ENCODE data around the gene METAP1D. TPM values are rescaled to one million over a fixed set of nuclear protein-coding genes. Genes with fewer than 3 reads are reported as not detected.

The METAP1D gene
- total and polyA plus RNA-seq, 2 of the 4 experiments (the other 2 are of a cell fraction): 3.4 to 5.5 TPM

- TF ChIP-seq RFX5 (IDR thresholded peaks at IDR 0.05; ENCODE audit: low read depth, low read length): no peak
Observed at GRCh38 chr2:172098650-172099471, 99.1 kb downstream of the METAP1D start (continued).

- ChIA-PET POLR2A (ENCODE audit: unreplicated experiment) (no interaction called here), CTCF (interaction anchor here (1.4 kb wide), 1 partner anchor 526 kb away, joined by 4 read pairs; no protein-coding TSS in a partner anchor)
- in situ Hi-C loops (cut with MboI; ENCODE audit: low sequenced_read_pairs): no loop called here
- no peak overlapping the region for H3K4ac ChIP-seq (ENCODE audit: low read depth, low read length)
- H4K8ac ChIP-seq (ENCODE audit: low read depth in 2 of 2, low read length in 2 of 2): peak overlapping the region; percentile 73; a peak in 2 of 4 replicates
- dilution Hi-C loops (cut with HindIII; ENCODE audit: low sequenced_read_pairs, unreplicated experiment): no loop called here
- H3K18ac ChIP-seq (ENCODE audit: low read depth, low read length): no peak overlapping the region
- no peak overlapping the region for H2BK120ac ChIP-seq (ENCODE audit: low read depth, low read length)
- no peak overlapping the region for H2BK15ac ChIP-seq (ENCODE audit: low read depth, low read length)
- no peak overlapping the region for H3K23ac ChIP-seq (ENCODE audit: low read depth, low read length)
- H3K79me1 ChIP-seq (ENCODE audit: low read depth in 1 of 2, low read length in 2 of 2): no peaks in the 10 kb centered on the region
- no peak for DNase-seq
- H2BK20ac ChIP-seq (ENCODE audit: low read depth, low read length): no peak overlapping the region
- H4K91ac ChIP-seq (ENCODE audit: insufficient read depth, low read depth, low read length): no peak overlapping the region
- TF ChIP-seq MAFK (IDR thresholded peaks at IDR 0.05; ENCODE audit: low read depth, low read length) (no peak), MXI1 (IDR thresholded peaks at IDR 0.05; ENCODE audit: borderline replicate concordance, low read depth, low read length) (no peak), RCOR1 (IDR thresholded peaks at IDR 0.05; ENCODE audit: insufficient replicate concordance, low read length) (no peak), NFE2L2 (IDR thresholded peaks at IDR 0.05; ENCODE audit: low read depth, low read length) (no peak)
- no peak overlapping the region for H2AFZ ChIP-seq (replicated peaks; ENCODE audit: low read length, poor library complexity)
- H3K27me3 ChIP-seq (ENCODE audit: control insufficient read depth, insufficient read depth, low read length): peaks cover 5% of the 10 kb centered on the region; the same call in 1 of the 2 replicates
- no peak overlapping the region for H3K14ac ChIP-seq (replicated peaks; ENCODE audit: low read depth, low read length)
- intact Hi-C loops (cut with micrococcal nuclease): loop anchor here (5.0 kb wide), 1 partner anchor 368 kb away; no protein-coding TSS in a partner anchor
- H4K5ac ChIP-seq (ENCODE audit: low read depth, low read length): no peak overlapping the region
- H4K20me1 ChIP-seq (ENCODE audit: insufficient read depth, low read length): no peaks in the 10 kb centered on the region; the same call in 1 of the 2 replicates
- ATAC-seq (ENCODE audit: low read depth): no peak
- H2BK5ac ChIP-seq (ENCODE audit: low read depth, low read length, poor library complexity, severe bottlenecking): no peak overlapping the region
- H3K27ac ChIP-seq (ENCODE audit: insufficient read depth, low read length): no peak overlapping the region; the same call in 1 of the 2 replicates
- WGBS, 2 experiments (ENCODE audit: extremely low coverage in 2 of 2, insufficient read length in 1 of 2): 20% methylated on average over 1 of the region's 13 CpGs; no CpG with 5 or more reads in 1 of the 2 experiments
- peak overlapping the region; percentile 78 for H3K4me2 ChIP-seq (ENCODE audit: low read depth, low read length)
- H2AK5ac ChIP-seq (ENCODE audit: low read depth, low read length): no peak overlapping the region
- no peak overlapping the region for H3K56ac ChIP-seq (ENCODE audit: extremely low read depth, insufficient read depth, low read length)
- BruUV-seq (replicated peaks): no TSS peak
- H3K4me3 ChIP-seq (ENCODE audit: insufficient read depth, low read depth, low read length): no peak overlapping the region
- H2AK9ac ChIP-seq (replicated peaks; ENCODE audit: low read depth, low read length, poor library complexity): no peak overlapping the region
- H3K9me1 ChIP-seq (ENCODE audit: insufficient read depth, low read length): peaks cover 5% of the 10 kb centered on the region
- H3K9ac ChIP-seq (ENCODE audit: low read depth, low read length): no peak overlapping the region
- H3K36me3 ChIP-seq (ENCODE audit: control insufficient read depth, insufficient read depth, low read length): no peaks in the 10 kb centered on the region
- H3K4me1 ChIP-seq (ENCODE audit: control insufficient read depth, insufficient read depth, low read length): peaks cover 14% of the 10 kb centered on the region
- no peaks in the 10 kb centered on the region for H3K9me3 ChIP-seq (ENCODE audit: control insufficient read depth, insufficient read depth, low read length)
Observed at GRCh38 chr2:172099472-172100079, 99.8 kb downstream of the METAP1D start.
